GM18526 (cell line): ENCODE measurements around the gene WDR54.

Experiments used
- POLR2A ChIP-seq: IDR thresholded peaks from 3 replicates; pipeline ENCODE4 v1.6.1; 2011; ENCODE audit not compliant: insufficient read length; ENCODE audit errors: extremely low read depth

WDR54 gene

DNA sequence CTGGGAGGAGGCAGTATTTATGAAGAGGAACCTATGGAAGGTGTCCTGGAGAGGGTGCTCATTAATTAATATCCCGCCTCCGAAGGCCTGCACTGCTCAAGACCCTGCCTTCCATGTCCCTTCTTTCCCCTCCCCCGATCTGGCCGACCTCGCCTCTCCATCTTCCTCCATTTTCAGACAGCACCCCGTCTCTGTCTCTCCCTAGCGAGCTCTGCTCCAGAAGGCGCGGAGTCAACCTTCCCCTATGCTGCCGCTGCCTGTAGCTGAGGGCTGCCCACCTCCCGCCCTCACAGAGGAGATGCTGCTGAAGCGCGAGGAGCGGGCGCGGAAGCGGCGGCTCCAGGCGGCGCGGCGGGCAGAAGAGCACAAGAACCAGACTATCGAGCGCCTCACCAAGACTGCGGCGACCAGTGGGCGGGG, 35.6 kb downstream of the WDR54 start:
- TF ChIP-seq POLR2A: peak; percentile 24

DNA sequence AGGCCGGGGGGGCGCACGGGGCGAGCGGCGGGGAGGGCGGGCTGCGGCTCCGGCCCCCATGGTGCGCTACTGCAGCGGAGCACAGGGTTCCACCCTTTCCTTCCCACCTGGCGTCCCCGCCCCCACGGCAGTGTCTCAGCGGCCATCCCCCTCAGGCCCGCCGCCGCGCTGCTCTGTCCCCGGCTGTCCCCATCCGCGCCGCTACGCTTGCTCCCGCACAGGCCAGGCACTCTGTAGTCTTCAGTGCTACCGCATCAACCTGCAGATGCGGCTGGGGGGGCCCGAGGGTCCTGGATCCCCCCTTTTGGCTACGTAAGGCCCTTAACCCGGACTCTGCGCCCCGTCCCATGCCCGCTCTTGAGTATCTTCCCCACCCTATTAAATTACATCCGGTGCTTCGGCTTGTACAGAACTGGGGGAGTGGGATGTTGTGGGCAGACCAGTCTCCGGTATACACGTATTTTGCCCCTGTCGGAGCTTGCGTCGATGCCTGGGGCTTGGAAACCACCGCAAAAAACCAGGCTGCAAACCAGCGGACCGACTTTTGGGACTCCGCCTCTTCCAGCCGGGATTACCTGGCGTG, 36.1 kb downstream of the WDR54 start:
- TF ChIP-seq POLR2A: peak; percentile 44

DNA sequence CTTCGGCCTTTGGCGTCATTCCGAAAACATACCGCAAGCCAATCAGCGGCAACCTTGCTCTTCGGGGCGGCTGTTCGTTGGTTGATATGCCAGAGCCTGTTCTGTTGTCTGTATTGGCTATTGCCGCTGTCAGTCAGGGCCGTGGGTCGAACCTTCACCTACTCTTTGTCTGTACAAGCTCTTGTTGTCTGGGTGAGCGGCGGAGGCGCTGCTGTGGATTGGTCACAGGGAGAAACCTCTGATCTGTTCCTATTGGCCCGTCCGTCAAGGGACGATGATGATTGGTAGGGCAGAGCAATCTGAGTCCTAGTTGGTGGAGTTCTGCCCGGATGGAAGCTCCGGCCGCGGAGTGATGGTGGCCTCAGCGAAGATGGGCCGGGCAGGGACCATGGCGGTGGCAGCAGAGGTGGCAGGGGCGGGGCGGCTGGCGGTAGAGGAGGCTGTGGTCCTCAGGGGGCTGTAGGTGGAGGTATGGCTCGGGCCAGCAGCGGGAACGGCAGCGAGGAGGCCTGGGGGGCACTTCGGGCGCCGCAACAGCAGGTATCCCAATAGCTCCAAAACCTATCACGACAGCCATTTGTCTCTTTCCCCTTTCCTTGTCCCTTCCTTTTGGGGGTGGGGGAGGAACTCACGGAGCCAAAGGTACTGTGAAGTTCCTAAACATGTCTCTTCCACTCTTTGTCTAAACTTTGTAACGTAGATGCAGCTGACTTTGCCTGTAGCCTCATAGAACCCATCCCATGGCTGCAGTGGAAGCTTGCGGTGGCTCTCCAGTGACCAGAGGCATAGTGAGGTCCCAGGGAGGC, 36.8 kb downstream of the WDR54 start, which contains the start of gene WBP1:
TSS of gene WBP1 (plus strand) at position 307 of the 806 bp plus-strand sequence. CDS start at position 472, 165 bp downstream.
- TF ChIP-seq POLR2A: peak; percentile 56

DNA sequence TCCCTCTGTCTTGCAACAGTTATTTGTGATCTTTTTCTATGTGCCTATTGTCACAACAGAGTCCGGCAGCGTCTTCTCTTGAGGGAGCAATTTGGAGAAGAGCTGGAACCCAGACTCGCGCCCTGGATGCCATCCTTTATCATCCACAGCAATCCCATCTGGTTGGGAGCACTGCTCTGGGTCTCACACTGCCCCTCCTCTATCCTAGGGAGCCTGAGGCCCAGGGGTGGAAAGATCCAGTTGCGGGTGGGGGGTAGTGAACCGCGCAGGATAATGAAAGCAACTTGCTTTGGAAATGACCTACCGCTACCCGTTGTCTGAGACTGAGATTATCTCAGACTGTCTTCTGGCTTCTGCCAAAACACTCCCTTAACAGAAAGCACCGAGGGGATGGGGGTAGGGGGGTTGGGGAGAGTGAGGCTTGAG, 37.4 kb downstream of the WDR54 start:
- no peak for TF ChIP-seq POLR2A

DNA sequence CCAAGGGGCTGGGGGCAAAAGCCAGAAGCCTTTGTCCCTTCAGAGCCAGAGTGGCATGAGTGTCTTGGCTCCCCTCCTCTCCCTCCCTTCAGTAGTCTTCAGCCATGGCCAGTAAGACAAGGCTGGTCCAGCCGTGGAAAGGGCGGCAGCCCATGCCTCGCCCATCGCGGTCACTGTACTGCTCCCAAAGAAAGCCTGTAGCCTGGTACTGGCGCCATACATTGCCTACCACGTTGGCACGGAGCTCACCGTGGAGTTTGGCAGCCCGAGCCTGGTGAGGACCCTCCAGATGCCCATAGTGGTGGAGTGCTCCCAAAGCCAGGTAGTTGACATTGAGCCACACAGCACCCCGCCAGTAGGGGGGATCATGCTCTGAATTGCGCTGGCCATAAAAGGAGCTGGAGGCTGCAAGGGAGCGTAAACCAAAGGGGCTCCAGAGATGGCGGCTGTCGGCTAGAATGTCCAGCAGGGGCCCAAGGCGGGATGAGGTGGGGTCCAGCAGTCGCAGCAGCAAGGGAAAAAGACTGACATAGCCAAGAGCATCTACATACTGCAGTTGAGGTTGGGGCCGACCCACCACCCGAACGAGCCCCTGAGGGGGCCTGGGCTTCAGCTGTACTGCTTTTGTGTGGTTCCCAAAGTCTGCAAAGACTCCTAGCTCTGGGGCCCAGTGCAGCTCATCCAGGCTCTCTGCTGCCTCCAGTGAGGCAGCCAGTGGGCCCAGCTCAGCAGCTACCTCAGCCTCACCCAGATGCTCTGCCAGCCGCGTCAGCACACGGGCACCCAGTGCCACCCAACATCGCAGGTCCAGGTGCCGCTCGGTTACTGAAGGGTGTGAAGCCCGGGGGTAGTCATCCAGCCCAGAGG, 39.9 kb downstream of the WDR54 start:
- TF ChIP-seq POLR2A: no peak

DNA sequence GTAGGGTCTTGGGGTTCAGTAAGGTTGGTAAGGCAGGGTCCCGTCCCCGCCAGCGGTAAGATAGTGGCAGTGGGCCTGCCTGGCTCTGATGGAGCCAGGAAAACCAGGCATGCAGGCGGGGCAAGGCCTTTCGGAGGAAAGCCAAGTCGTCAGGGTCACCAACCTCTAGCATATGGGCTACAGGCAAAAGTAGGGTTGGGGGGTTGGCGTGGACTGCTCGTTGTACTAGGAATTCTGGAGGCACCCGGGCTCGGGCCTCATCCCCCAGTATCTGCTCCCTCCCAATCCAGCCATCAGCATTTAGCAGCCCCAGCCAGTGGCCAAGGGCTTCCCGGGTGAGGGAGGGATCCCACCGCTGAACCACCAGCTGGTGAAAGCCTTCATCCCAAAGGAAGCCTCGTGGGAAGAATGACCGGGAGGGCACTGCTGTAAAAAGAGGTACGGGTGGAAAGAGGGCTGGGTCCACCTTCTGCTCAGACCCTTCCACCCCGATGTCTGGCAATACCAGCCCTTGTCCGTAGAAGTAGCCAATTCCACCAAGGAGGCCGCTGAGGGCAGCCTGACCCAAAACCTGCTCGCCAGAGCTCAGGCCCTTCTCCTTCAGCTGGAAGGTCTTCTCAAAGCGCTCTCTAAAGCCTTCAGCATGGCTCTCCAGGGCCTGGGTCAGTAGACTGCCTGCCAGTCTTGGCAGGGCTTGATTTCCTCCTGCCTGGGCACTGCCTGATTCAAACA, 40.7 kb downstream of the WDR54 start:
- TF ChIP-seq POLR2A: peak; percentile 0

DNA sequence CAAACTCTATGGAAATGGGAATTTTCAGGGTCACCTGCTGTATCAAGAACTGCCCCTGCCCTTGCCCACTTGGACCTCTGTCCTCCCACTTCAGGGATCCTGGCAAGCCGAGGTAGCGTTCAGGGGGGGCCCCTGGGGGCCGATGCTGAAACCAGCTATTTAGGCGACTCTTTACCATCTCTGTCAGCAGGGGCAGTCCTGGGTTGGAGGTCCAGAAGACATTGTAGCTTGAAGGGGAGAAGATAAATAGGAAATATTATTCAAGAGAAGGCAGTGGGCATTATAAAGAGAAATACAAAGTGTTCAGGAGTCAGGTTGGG, 41.2 kb downstream of the WDR54 start:
- TF ChIP-seq POLR2A: no peak

DNA sequence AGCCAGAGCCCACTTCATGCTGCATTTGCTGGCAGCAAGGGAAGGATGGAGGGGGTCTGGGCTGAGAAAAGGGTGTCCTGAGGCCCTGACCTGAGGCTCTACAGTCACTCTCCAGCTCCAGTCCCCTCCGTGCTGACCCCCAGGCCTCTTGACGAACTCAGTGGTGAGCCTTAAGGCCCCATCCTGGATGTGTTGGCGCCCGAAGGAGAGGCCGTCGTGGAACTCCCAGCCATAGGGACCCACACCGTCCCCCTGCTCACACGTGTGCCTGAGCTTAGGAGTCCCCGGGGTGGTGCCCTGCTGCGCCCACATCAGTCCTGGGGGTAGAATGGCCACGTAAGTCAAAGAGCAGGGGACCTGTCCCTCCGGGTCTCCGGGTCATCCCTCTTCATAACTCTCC, 42.9 kb downstream of the WDR54 start:
- no peak for TF ChIP-seq POLR2A

DNA sequence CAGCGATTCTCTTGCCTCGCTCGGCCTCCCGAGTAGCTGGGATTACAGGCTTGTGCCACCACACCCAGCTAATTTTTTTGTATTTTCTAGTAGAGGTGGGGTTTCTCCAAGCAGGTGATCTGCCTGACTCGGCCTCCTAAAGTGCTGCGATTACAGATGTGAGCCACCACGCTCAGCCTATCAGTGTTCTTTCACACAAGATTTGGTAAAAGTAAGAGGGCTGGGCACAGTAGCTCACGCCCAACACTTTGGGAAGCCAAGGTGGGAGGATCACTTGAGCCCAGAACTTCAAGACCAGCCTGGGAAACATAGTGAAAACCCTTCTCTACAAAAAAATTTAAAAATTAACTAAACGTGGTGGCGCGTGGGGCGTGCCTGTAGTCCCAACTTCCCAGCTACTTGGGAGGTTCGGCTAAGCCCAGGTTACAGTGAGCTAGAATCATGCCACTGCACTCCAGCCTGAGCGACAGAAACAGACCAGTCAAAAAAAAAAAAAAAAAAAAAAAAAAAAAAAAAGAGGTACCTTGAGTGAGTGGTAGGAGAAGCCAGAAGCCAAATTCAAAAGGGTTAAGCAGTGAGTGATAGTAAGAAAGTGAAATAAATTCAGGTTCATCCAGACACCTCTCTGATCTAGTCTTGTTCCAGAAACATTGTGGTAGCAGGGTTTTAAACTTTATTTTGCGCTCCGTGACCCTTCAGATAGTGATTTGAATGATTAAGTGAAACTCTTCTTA, 50.0 kb downstream of the WDR54 start:
- no peak for TF ChIP-seq POLR2A

DNA sequence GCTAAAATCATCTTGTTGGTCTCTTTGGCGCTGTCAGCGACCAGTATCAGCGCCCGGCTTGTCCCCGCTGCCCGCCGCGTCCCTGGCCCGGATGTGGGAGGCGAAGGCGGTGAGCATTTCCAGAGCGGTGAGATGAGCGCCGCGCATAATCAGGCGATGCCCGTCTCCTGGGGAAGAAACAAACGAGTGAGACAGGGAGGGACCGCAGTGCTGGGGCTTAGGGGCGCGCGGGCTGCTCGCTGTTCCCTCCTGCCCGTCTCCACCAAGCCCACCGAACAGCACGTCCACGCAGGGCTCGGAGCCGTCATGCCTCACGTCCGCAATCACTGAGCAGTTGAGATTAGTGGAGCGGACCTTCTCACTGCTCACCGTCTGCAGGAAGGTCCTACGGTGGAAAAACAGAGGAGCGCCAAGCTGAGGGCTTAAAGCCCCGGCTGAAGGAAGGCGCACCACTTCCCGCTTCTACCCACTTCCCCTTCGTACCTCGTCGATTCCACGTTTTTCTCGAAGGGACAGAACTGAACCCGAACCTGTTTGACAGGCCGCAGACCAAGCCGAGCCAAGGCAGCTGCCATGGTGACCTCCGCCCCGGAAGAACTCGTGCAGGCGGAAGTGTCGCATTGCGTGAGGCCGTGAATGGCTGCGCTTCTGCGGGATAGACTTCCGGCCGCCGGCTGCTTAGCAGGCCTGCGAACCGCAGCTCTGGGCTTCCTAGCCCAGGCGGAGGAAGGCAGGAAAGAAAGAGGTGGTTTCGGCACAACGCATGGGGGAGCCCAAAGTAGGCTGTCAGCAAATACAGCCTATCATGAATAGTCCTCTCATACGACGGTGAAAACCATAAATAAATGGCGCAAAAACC, 50.8 kb downstream of the WDR54 start, which contains the start of gene MRPL53:
TSS of gene MRPL53 (minus strand) at position 595 of the 859 bp plus-strand sequence. CDS start at position 575, 20 bp downstream.
- peak; percentile 91 for TF ChIP-seq POLR2A

DNA sequence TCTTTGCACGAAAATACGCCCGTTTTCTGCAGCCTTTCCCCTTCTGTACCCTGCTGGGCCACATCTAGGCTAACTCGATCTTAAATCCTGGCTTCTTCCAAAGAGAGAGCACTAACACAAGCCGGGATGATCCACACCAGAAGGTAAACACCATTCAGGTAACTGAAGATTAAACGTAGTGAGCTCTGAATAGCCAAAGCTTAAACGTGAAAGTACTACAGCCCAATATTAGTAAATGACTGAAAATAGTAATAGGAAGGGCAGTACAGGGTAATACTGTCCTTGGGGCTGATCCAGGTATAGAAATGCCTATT, 51.4 kb downstream of the WDR54 start:
- no peak for TF ChIP-seq POLR2A

DNA sequence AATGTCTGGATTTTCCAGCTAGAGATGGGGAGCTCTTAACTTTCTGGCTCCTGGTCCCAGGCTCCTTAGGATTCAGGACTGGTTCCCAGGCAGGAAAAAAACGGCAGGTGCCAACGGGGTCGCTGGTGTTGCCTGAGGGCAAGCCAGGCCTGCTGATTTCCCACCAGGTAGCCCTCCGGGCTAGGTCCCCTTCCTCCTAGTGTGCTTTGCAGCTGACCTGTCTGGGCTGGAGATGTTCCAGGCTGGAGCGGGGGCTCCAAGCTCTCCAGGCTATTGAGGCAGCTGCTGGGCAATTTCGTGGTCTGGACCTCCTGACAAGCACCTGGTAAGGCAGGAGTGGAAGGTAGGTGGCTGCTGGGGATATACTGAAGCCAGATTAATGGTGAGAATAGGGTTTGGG, 53.0 kb downstream of the WDR54 start:
- TF ChIP-seq POLR2A: no peak

DNA sequence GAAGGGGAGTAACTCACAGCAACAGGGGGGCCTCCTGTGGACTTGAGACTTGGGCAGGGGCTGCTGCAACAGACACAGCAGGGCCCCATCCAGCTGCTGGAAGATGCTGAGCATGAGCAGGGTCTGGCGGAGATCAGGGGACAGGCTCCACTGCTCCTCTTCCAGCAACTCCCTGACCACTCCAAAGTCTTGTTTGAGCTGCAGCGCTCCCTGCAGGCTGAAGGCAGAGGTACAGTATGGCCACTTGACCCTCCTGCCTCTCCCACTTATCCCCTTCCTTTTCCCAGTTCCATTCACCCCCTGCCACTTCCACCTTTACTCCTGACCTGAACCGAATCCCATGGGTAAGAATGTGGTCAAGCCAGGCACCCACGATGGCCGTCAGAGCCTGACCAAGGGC, 53.4 kb downstream of the WDR54 start:
- TF ChIP-seq POLR2A: no peak
